Islet of Langerhans (tissue), 1 donor: ENCODE data around the gene B4GALNT4.
"Not testable (repeated sequence)": the region's sequence is repeated elsewhere in the genome, so short reads cannot be mapped to it uniquely, and the experiment has no call there.

Experiments used
- FAIRE-seq: peaks from one replicate; lab custom pipeline; 2011; peaks lifted over from hg19 to GRCh38; lab: Jason Lieb, UNC

B4GALNT4 gene

DNA sequence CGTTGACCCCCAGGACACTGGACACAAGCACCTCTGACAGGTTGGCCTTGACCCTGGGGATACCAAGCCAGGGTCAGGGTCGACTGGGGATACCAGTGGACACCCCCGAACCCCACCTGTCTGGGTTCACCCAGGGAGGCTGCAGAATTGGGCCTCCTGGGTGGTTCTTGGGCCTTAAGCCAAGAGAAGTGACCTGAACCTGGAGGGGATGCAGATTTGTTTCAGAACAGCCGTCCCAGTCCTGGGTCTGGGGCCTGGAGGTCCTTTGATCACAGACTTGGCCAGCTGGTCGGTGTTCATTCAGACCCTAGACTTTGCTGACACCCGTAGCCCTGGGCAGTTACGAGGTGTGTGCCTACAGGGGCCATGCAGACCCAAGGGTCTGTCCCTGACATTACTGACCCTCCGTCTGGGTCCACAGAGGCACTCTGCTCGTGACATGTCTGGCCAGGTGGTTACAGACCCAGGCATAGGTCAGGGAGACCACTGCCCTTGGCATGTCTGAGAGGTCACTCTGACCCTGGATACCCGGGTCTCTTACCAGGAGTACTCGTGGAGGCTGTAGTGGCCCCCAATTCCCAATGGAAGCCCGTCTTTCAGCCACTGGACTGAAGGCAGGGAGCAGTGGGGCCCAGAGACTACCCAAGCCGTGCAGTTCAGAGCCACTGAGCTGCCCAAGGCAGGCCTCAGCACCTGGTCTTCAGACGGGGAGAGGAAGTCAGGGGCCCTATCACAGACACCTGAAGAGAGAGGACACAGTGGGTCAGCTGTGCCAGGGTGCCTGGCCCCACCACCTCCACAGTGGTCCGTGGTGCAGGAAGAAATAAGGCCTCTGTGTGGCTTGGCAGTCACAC lies 39.1 kb downstream of the B4GALNT4 start:
- no peak for FAIRE-seq

DNA sequence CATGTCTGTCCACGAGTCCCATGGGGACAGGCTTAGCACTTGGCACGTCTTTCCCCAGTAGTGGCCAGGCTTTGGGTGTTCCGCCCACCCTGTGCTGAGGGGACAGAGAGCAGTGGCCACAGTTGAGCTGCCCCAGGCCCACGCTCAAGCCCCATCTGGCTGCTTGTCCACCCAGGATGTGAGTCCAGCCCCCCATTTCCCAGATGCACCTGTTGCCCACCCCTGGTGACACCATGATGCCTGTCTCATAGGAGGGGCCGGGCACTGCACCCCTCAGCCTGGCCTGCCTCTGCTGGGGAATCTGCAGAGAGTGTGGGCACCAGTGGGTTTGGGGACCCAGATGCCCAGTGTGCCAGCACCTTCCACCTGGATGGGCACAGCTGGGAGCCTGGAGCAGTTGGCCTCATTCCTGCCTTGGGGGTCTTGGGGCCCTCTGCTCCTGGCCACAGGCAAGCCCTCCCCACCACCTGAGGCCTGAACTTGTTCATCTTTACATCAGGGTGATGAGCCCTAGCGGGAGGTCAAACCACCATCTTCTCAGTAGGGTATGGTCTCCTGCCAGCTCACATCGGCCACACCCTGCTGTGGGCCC lies 39.8 kb downstream of the B4GALNT4 start:
- no peak for FAIRE-seq

DNA sequence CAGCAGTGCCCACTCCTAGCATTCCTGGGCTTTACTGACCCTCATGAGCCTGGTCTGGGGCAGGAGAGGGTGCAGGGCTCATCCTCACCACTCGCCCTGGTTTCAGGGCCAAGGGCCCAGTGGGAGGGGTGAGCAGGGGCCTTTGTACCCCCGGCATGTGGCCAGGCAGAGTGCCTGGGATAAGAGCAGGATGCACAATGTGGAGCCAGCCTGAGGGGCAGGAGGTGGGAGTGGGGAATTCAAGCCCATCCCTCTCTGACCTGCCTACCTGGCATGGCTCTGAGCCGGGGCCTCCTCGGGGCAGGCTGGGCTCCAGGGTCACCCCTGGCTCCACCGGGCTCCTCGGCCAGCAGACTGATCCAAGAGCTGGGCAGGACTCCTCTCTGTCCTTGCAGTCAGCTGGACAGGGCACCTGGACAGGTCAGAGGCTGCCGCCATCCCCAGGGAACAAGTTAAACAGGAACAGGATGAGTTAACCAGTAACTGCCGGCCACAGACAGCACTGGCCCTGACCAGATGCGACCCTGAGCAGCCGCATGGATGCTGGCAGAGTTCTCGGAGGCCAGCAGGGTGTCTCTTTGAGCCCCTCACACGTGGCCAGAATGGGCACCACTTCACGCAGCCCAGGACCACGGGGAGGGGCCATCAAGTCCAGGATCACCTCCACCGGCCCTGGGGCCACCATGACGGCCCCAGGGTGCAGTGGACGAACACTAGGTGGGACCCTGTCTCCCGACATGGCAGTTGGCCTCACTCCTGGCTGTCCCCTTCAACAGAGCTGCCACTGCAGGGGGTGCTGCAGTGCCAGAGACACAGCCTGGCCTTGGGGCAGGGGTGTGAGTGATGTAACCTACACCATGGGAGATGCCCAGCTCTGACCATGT lies 40.5 kb downstream of the B4GALNT4 start:
- FAIRE-seq = no peak

GRCh38 chr11:410711-411110 lies 41.4 kb downstream of the B4GALNT4 start:
- not testable (repeated sequence) for FAIRE-seq

GRCh38 chr11:411520-411919 lies 42.2 kb downstream of the B4GALNT4 start:
- FAIRE-seq = not testable (repeated sequence)

- no peak for FAIRE-seq
Observed at GRCh38 chr11:412641-413119, 43.4 kb downstream of the B4GALNT4 start.

DNA sequence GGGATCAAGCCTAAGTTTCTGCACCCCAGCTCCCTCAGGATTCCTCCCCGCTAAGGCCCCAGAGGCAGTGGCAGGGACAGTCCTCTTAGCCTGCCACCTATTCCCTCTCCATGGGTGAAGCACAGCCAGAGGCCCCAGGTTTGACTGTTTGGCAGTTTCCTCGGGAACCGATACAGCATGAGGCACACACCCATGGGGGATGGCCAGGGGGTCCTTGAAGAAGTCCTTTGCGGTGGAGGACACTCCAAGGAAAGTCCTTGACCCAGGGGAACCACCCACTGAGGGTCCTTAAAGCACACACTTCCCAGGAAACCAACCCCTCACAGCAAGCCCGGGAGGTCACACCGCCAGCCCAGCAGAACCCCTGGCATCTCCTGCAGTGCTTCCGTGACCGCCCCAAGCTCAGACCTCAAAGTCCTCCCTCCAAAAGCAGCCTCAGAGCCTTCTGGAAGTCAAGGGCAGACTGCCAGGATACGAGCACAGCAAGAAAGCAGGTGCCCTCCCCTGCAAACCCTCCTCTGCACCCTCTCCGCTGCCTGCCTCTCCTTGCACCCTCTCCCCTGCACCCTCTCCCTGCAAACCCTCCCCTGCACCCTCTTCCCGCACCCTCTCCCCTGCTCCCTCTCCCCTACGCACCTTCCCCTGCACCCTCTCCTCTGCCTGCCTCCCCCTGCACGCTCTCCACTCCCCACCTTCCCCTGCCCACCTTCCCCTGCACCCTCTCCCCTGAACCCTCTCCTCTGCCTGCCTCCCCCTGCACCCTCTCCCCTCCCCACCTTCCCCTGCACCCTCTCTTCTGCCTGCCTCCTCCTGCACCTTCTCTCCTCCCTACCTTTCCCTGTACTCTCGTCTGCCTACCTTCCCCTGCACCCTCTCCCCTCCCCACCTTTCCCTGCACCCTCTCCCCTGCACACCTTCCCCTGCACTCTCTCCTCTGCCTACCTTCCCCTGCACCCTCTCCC lies 44.1 kb downstream of the B4GALNT4 start:
- FAIRE-seq = no peak

- FAIRE-seq = no peak
Observed at GRCh38 chr11:414318-414857, 45.1 kb downstream of the B4GALNT4 start.

DNA sequence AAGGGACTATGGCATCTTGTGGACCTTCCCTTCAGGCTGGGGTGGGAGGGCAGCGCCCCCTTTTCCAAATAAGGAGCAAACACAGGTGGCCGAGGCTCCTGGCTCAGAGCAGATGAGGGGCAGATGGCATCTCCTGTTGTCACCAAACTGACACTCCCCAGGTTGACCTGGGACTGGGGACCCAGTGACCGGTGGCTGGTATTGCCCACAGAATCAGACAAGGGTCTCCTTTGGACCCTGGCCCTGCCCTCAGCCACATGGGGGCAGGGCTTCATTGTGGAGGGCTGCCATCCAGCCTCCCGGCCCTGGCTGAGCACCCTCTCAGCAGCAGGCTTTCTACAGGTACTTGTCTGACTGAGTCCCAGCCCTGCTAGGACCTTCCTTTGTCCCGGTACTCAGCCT lies 46.3 kb downstream of the B4GALNT4 start:
- FAIRE-seq = no peak

- FAIRE-seq = no peak
Observed at GRCh38 chr11:416051-416756, 46.9 kb downstream of the B4GALNT4 start.

- FAIRE-seq = no peak
Observed at GRCh38 chr11:416757-417621, 47.7 kb downstream of the B4GALNT4 start.

DNA sequence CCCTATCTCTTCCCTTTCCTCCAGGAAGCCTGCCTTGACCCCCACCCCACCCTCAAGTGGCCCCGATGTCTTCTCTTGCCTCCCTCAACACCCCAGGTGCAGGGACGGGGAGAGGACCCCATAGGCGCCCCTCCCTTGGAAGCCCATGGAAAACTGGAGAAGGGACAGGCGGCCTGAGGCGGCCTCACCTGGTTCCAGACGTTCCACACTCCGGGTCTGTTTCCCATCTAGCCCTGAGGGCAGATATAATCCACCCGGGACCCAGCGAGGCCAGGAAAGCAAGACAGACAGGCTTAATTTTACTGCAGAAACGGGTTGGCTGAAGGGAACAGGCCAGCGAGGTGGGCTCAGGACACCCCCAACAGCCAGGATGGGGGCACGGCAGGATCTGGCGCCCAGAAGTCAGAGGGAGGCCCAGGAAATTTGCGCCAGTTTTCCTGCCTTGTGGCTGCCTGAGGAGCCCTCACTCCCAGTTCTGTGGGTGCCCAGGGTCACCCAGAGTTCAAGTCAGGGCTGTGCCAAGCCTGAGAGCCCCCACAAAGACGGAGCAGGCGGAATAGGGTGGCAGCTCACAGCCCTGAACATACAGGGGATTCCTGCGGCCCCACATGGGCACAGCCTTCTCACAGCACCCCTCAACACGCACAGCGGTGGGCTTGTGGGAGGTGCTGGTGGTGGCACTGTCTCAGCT lies 48.5 kb downstream of the B4GALNT4 start:
- no peak for FAIRE-seq

DNA sequence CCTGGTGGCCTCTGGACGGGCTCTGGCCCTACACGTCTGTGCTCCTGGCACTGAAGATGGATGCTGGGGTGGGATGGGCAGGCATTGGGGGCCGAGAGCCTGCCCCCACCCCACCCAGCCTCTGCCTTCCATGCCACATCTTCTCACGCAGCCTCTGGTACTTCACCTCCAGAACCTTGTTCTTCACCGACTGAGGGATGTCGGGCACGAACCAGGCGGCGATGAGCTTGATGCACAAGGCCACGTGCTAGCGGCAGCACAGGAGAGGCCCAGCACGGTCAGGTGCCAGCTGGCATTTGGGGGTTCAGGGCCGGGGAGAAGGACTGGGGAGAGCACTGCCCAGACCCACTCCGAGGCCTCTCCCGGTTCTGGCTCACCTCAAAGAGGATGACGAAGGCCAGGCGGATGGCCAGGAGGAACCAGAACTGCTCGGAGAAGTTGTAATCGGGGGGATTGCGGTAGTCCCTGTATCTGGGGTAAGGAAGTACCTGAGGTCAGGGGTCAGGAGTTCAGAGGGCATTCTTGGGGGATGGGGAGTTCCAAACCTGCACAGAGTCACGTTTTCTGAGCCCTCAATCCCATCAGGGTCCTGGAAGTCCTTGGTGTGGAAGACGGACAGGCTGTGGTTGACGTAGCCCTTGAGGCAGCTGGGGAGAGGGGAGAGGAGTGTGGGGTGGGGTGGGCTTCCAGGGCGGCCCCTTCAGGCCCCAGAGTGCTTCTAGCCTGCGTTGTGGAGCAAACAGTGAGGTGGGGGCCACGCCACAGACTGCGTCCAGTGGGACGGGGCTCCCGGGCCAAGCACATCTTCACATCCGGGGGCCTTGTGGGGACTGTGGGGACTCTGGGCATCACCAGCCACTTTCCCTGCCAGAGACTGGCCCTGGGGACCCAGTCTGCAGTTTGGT lies 49.3 kb downstream of the B4GALNT4 start:
- no peak for FAIRE-seq

- FAIRE-seq = no peak
Observed at GRCh38 chr11:419248-420005, 50.1 kb downstream of the B4GALNT4 start.

DNA sequence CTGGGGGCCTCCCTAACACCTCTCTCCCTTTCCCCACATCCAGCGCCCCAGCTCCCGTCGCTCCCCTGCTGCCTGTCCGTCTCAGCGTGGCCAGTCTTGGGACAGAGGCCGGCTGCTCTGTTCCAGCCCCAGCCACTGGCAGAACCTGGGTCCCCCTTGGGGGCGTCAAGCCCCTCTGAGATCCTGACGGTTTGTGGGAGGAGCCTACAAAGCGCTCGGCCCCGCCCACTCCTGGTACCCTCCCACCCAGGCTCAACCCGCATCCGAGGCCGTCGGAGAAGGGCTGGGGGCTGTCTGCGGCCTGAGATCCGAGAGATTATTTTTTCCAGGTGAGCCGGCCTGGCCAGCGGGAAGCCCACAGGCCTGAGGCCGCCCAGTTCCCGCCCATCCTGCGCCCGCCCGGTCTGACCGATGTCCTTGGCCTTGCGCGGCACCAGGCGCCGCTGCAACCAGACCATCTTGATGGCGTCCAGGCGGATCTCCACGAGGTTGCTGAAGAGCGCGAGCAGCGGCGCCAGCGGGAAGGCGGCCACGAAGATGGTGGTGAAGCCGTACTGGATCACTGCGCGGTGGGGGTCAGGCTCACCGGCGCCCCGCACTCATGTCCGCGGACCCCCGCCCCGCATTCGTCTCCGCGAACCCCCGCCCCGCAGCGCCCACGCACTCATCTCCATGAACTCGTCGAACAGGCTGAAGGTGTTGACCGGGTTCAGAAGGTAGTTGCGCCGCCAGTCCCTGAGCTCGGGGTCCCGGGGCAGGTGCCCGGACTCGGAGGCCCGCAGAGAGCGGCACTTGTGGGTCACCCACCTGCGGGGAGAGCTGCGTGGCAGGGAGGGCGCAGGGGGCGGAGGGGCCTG lies 51.0 kb downstream of the B4GALNT4 start:
- FAIRE-seq = no peak

- FAIRE-seq = no peak
Observed at GRCh38 chr11:420911-421321, 51.6 kb downstream of the B4GALNT4 start.
